HG03571 (cell line): ENCODE results near the gene MORN3.
"Not testable (repeated sequence)": the region's sequence is repeated elsewhere in the genome, so short reads cannot be mapped to it uniquely, and the experiment has no call there.

Source experiments
- ATAC-seq: cut with Tn5 transposase; IDR thresholded peaks from one replicate; pipeline ENCODE4 v1.9.1; 2021; ENCODE audit not compliant: unreplicated experiment

MORN3 gene

GRCh38 chr12:121693155-121693687 lies 23.8 kb upstream of the MORN3 start:
- no peak for ATAC-seq

GRCh38 chr12:121692744-121693143 lies 23.3 kb upstream of the MORN3 start:
- not testable (repeated sequence) for ATAC-seq

GRCh38 chr12:121689430-121689829 lies 20.0 kb upstream of the MORN3 start:
- no peak for ATAC-seq

GRCh38 chr12:121688966-121689365 lies 19.5 kb upstream of the MORN3 start:
- ATAC-seq = no peak

GRCh38 chr12:121679661-121680197 lies 10.3 kb upstream of the MORN3 start:
- not testable (repeated sequence) for ATAC-seq

- ATAC-seq = no peak
These were observed 9.4 kb upstream of the MORN3 start for GRCh38 chr12:121678716-121679300.

- no peak for ATAC-seq
These were observed 8.9 kb upstream of the MORN3 start for GRCh38 chr12:121678305-121678704.

GRCh38 chr12:121676190-121676589 lies 6.7 kb upstream of the MORN3 start:
- no peak for ATAC-seq

- no peak for ATAC-seq
These were observed 3.6 kb upstream of the MORN3 start for GRCh38 chr12:121673013-121673511.

GRCh38 chr12:121668750-121669520 lies 519 bp downstream of the MORN3 start:
- ATAC-seq = no peak

GRCh38 chr12:121666829-121667228 lies 2.6 kb downstream of the MORN3 start:
- ATAC-seq = not testable (repeated sequence)

GRCh38 chr12:121663610-121663929 lies 5.9 kb downstream of the MORN3 start:
- no peak for ATAC-seq

GRCh38 chr12:121661353-121662105 lies 7.9 kb downstream of the MORN3 start:
- not testable (repeated sequence) for ATAC-seq

- ATAC-seq = no peak
These were observed 12.0 kb downstream of the MORN3 start for GRCh38 chr12:121657305-121658008.

GRCh38 chr12:121656122-121656521 lies 13.3 kb downstream of the MORN3 start:
- no peak for ATAC-seq

- no peak for ATAC-seq
These were observed 15.5 kb downstream of the MORN3 start for GRCh38 chr12:121653999-121654398.

GRCh38 chr12:121652767-121653497 lies 16.5 kb downstream of the MORN3 start:
- ATAC-seq = no peak

- no peak for ATAC-seq
These were observed 18.1 kb downstream of the MORN3 start for GRCh38 chr12:121651320-121651719.

GRCh38 chr12:121649819-121650353 lies 19.6 kb downstream of the MORN3 start:
- no peak for ATAC-seq

- ATAC-seq = no peak
These were observed 20.1 kb downstream of the MORN3 start for GRCh38 chr12:121649322-121649721.
